NCI-H1436 (cell line): ENCODE measurements around the gene SGCD.

Experiments
- DNase-seq: peaks from one replicate; lab custom pipeline; 2025; lab: John Stamatoyannopoulos, UW

SGCD gene

GRCh38 chr5:156326718-156327259, at the start of gene SGCD:
Gene SGCD, plus strand, starts transcription at chr5:156327164.
- DNase-seq: no peak

GRCh38 chr5:156277290-156277689, 49.7 kb upstream of the SGCD start:
- no peak for DNase-seq

DNA sequence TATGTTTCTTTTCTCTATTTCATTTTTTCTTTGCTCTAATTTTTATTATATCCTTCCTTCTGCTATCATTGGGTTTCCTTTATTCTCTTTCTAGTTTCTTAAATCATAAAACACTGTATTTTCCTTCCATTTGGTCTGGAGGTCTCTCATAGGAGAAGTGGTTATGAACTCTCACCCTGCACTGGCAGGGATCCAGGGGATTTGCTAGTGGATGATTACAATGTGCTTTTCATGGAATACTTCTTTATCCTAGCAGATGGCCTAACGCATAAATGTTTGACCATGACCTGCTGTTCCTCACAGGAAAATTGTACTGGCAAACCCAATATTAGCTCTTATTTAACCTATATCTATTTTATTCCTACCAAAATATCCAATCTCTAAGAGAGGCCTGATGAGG, 31.5 kb upstream of the SGCD start:
- DNase-seq: no peak

DNA sequence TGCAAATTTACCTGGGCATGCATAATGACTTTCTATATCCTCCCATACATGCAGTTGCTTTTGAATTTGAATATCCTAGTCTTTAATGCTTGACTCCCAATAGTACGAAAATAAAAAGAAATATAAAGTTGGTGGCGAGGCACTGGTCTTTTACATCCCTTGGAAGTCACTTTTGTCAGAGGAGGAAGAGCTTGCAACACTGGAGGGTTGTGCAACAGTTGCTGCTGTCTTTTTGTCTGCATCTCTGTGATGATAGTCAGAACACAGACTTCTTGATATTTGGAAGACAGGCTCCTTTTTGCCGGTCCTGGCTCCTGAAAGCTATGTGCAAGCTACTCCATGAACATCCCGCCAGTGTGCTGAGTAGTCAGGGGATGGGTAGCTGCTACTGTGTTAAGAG, 16.8 kb upstream of the SGCD start:
- no peak for DNase-seq

- DNase-seq: no peak
Observed at GRCh38 chr5:156312897-156313694, 13.9 kb upstream of the SGCD start.

- DNase-seq: no peak
Observed at GRCh38 chr5:156314416-156314815, 12.5 kb upstream of the SGCD start.

DNA sequence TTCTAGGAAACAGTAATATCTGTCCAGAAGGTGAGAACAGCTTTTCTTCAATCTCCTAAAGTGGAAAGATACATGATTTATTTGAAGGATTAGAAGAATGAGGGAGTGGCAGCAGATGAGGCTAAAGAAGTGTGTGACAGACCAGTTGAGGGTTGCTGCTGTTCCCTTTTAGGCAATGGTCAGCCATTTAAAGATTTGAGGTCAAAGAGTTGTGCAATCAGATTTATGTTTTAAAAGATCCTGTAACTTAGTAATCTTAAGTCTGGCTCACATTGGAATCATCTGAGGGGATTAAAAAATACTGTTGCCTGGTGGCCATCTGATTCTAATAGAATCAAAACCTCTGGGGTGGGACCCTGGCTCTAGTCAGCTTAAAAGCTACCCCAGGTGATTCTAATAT, 4.3 kb upstream of the SGCD start:
- no peak for DNase-seq

DNA sequence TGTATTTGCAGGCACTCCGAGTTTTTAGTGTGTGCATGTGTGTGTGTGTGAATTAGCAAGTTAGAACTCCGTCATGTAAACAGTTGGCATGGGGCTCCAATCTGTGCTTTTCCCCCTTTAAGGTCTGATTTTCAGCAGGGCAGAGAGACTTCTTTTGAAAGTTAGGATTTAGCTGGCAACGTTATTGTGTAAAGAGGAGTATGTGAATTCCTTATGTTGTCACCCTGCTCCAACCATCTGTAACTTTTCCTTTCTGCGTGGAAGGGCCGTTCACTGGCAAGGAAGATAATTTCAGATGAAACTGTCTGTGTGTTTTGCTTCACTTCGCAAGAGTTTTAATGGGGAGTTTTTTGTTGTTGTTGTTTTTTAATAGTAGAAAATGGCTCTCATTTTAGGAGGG, 332 bp downstream of the SGCD start:
- DNase-seq: no peak

DNA sequence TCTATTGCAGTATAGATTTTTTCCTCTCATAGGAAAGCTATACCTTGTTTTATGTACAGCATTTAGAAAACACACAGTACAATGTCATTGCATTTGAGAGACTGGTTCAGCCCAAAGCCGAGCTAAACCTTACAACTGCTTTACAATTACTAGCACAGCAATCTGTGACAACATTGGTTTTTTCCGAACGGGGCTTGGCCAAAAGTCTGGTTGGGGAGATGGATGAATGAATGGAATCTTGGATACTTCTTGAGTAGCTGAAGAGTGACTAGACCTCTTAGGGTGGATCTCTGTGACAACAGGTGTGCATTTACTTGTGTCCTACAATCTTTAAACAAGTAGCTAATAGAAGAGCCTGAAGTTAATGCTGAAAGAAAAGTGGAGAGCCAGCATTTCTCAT, 1.2 kb downstream of the SGCD start:
- DNase-seq: no peak

GRCh38 chr5:156328766-156329165, 1.8 kb downstream of the SGCD start:
- no peak for DNase-seq

DNA sequence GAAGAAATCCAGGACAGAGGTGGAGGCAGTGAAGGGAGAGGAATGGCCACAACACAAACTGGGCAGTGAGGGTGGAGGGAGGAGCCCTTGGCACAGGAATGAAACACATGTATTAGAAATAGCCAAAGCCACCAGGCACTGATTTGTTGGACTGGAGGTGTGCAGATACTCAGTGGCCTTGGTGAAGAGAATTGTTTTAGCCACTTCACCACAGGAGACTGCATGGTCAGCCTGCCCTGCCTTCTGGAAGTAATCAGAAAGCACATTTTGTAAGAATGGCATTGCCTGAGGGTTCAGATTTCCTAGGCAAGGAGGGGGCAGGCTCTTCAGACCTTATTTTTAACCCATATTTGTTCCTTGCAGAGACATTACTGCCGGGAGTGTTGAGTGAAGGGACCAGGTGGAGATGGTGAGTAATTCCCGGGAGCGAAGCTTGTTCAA, 2.2 kb downstream of the SGCD start:
- DNase-seq: no peak

GRCh38 chr5:156330141-156330870, 3.3 kb downstream of the SGCD start:
- no peak for DNase-seq

DNA sequence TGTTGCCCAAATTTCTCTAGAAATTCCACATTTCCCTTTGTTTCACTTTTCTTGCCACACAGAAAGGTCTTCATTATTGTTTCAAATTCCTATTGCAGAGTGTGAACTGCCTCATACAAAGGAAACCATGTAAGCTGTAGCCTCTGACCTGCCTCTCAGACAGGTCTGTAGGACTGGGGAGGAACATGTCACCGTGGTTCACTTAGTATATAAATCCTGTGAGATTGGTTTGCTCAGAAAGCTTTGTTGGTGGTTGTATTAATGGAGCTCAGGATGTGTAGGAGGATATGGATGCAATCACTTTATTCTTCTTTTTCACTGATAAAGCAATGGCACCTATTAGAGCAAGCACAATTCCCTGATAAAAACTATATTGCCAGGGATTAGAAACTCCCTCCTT, 4.2 kb downstream of the SGCD start:
- no peak for DNase-seq

DNA sequence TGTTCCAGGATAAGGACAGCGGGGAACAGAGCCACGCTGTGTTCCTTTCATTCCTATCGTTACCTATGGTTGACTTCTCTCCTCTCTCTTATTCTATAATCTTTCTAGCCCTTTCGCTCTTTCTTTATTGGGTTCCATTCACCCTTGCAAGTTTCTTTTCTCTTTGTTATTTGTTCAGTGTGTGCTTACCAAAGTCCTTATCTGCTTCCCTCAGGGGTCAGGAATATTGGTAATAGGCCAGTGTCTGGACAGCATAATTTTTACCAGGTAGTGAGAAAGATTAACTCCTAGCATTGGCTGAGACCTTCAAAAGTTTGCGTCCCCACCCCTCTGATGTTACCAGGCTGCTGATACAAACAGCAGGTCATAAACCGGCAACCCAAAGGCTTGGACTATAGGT, 4.9 kb downstream of the SGCD start:
- DNase-seq: no peak

DNA sequence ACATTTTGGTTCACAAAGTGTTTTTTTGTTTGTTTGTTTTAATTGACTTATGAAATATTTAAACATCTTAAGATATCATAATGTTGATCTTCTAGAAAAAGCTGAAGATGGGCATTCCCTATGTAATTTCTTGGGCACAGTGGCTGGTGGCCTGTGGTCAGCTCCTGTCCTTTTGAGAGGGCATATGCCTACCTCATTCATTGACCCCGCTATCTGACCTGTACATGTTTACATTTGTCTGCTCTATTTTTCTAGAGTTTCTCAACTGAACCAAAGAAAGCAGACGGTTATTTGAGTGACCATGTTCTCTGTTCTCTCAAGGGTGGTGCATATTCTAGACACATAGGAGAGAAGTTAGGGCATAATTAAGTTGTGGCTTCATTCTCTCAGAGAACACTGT, 5.3 kb downstream of the SGCD start:
- DNase-seq: no peak

GRCh38 chr5:156339139-156339841, 12.3 kb downstream of the SGCD start:
- DNase-seq: no peak

GRCh38 chr5:156340893-156341292, 13.9 kb downstream of the SGCD start:
- no peak for DNase-seq

DNA sequence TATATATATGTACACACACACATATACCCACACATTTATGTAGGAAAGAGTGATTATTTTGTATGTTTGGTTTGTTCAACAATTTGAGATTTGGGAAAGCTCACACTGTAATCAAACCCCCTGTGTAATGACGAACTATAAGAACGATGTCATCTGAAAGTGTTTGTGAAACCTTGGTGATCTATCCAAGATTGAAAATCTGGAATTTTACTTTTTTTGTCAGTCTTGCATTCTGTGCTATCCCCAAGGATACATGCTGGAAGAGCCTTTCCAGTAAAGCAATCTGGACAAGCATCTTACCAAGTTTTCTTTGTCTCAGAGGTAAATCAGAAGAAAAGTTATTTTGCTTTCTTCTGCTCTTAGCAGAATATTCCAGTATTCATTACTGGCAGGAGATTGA, 23.3 kb downstream of the SGCD start:
- no peak for DNase-seq

DNA sequence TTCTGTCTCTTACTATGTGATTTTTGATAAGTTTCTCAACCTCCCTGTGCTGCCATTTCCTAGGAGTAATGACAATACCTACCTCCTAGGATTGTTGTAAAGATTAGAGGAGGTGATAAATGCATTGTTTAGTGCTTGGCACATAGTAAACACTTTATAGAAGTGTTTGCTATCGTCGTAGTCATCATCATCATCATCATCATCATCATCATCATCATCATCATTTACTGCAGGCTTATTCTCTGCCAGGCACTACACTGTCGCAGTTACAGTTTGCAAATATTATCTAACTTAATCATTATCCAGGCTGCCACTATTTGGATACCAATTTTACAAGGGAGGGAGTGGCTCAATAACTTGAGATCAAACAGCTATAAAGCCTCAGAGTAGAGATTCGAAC, 24.5 kb downstream of the SGCD start:
- DNase-seq: no peak

GRCh38 chr5:156354571-156354970, 27.6 kb downstream of the SGCD start:
- DNase-seq: no peak

DNA sequence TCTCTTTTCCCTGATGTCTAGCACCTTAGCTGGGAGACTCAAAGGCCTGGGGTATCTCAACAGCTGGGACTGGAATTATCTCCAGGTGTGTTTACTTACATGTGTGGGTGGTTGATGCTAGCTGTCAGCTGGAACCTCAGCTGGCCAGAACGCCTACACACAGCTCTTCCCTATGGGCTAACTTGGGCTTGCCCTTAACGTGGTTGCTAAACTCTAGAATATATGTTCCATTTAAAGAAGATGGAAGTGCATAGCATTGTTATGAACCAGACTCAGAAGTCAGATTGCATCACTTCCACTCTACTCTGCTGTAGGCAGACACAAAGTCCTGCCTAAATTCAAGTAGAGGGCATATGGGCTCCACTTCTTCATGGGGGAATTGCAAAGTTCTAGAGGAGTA, 29.3 kb downstream of the SGCD start:
- no peak for DNase-seq

GRCh38 chr5:156359476-156359875, 32.5 kb downstream of the SGCD start:
- DNase-seq: no peak
